ENCODE data around the gene GABRB2.

Gene GABRB2

GRCh38 chr5:161295721-161296250 lies 250.7 kb downstream of the GABRB2 start:
- H3K4me1 ChIP-seq (ENCODE audit: control extremely low read depth in 1 of 4, control insufficient read depth in 4 of 4, insufficient read depth in 4 of 4, low read length in 3 of 4): no peaks in the 10 kb centered on the region
- H3K27me3 ChIP-seq (replicated peaks in 2 of 5; ENCODE audit: control insufficient read depth in 4 of 5, insufficient read depth in 5 of 5, low read length in 4 of 5): no peaks in the 10 kb centered on the region
- H3K27ac ChIP-seq (ENCODE audit: insufficient read depth in 1 of 2, low read depth in 1 of 2, low read length in 2 of 2, poor library complexity in 1 of 2, severe bottlenecking in 2 of 2): no peak overlapping the region
- no peak for DNase-seq
- ChIA-PET CTCF (interaction anchor here (1.4 kb wide), 1 partner anchor 12 kb away, joined by 3 read pairs; no protein-coding TSS in a partner anchor), POLR2A (no interaction called here)
- H3K36me3 ChIP-seq (ENCODE audit: control insufficient read depth in 4 of 4, insufficient read depth in 4 of 4, low read length in 3 of 4): no peaks in the 10 kb centered on the region
- H3K9me3 ChIP-seq (ENCODE audit: control extremely low read depth in 1 of 5, control insufficient read depth in 4 of 5, insufficient read depth in 2 of 5, low read depth in 1 of 5, low read length in 4 of 5): peaks cover 0 to 3% (median 0%) of the 10 kb centered on the region in 5 experiments
- H3K4me3 ChIP-seq (ENCODE audit: control insufficient read depth in 1 of 7, extremely low read depth in 1 of 7, insufficient read depth in 4 of 7, low read depth in 2 of 7, low read length in 6 of 7): no peak overlapping the region

- DNase-seq: no peak
- Histone ChIP-seq H3K27ac (ENCODE audit: insufficient read depth in 1 of 2, low read depth in 1 of 2, low read length in 2 of 2, poor library complexity in 1 of 2, severe bottlenecking in 2 of 2) (no peak overlapping the region), H3K27me3 (replicated peaks in 2 of 5; ENCODE audit: control insufficient read depth in 4 of 5, insufficient read depth in 5 of 5, low read length in 4 of 5) (no peaks in the 10 kb centered on the region), H3K36me3 (ENCODE audit: control insufficient read depth in 4 of 4, insufficient read depth in 4 of 4, low read length in 3 of 4) (no peaks in the 10 kb centered on the region), H3K4me1 (ENCODE audit: control extremely low read depth in 1 of 4, control insufficient read depth in 4 of 4, insufficient read depth in 4 of 4, low read length in 3 of 4) (no peaks in the 10 kb centered on the region), H3K9me3 (ENCODE audit: control extremely low read depth in 1 of 5, control insufficient read depth in 4 of 5, insufficient read depth in 2 of 5, low read depth in 1 of 5, low read length in 4 of 5) (no peaks in the 10 kb centered on the region), H3K4me3 (ENCODE audit: control insufficient read depth in 1 of 7, extremely low read depth in 1 of 7, insufficient read depth in 4 of 7, low read depth in 2 of 7, low read length in 6 of 7) (no peak overlapping the region)
- 100% methylated on average over 1 of the region's 3 CpGs for WGBS (ENCODE audit: insufficient coverage)
- ChIA-PET CTCF (no interaction called here), POLR2A (no interaction called here)
Measured at GRCh38 chr5:161288071-161288470, 258.5 kb downstream of the GABRB2 start.

- ChIA-PET POLR2A (no interaction called here), CTCF (no interaction called here)
- no peaks in the 10 kb centered on the region for H3K9me3 ChIP-seq (ENCODE audit: control extremely low read depth in 1 of 5, control insufficient read depth in 4 of 5, insufficient read depth in 2 of 5, low read depth in 1 of 5, low read length in 4 of 5)
- 57% methylated on average over 1 of the region's 1 CpG for WGBS (ENCODE audit: insufficient coverage)
- no peak for DNase-seq
- no peaks in the 10 kb centered on the region for H3K36me3 ChIP-seq (ENCODE audit: control insufficient read depth in 4 of 4, insufficient read depth in 4 of 4, low read length in 3 of 4)
- no peak overlapping the region for H3K4me3 ChIP-seq (ENCODE audit: control insufficient read depth in 1 of 7, extremely low read depth in 1 of 7, insufficient read depth in 4 of 7, low read depth in 2 of 7, low read length in 6 of 7)
- no peaks in the 10 kb centered on the region for H3K4me1 ChIP-seq (ENCODE audit: control extremely low read depth in 1 of 4, control insufficient read depth in 4 of 4, insufficient read depth in 4 of 4, low read length in 3 of 4)
- no peak overlapping the region for H3K27ac ChIP-seq (ENCODE audit: insufficient read depth in 1 of 2, low read depth in 1 of 2, low read length in 2 of 2, poor library complexity in 1 of 2, severe bottlenecking in 2 of 2)
- H3K27me3 ChIP-seq (replicated peaks in 2 of 5; ENCODE audit: control insufficient read depth in 4 of 5, insufficient read depth in 5 of 5, low read length in 4 of 5): no peaks in the 10 kb centered on the region
Measured at GRCh38 chr5:161287436-161287835, 259.1 kb downstream of the GABRB2 start.

GRCh38 chr5:161286066-161286655 lies 260.4 kb downstream of the GABRB2 start:
- Histone ChIP-seq H3K4me3 (ENCODE audit: control insufficient read depth in 1 of 7, extremely low read depth in 1 of 7, insufficient read depth in 4 of 7, low read depth in 2 of 7, low read length in 6 of 7) (no peak overlapping the region), H3K36me3 (ENCODE audit: control insufficient read depth in 4 of 4, insufficient read depth in 4 of 4, low read length in 3 of 4) (no peaks in the 10 kb centered on the region), H3K4me1 (ENCODE audit: control extremely low read depth in 1 of 4, control insufficient read depth in 4 of 4, insufficient read depth in 4 of 4, low read length in 3 of 4) (no peaks in the 10 kb centered on the region), H3K27ac (ENCODE audit: insufficient read depth in 1 of 2, low read depth in 1 of 2, low read length in 2 of 2, poor library complexity in 1 of 2, severe bottlenecking in 2 of 2) (no peak overlapping the region), H3K9me3 (ENCODE audit: control extremely low read depth in 1 of 5, control insufficient read depth in 4 of 5, insufficient read depth in 2 of 5, low read depth in 1 of 5, low read length in 4 of 5) (no peaks in the 10 kb centered on the region), H3K27me3 (replicated peaks in 2 of 5; ENCODE audit: control insufficient read depth in 4 of 5, insufficient read depth in 5 of 5, low read length in 4 of 5) (no peaks in the 10 kb centered on the region)
- DNase-seq: no peak
- CTCF ChIA-PET: no interaction called here
- POLR2A ChIA-PET: no interaction called here
- 90% methylated on average over 2 of the region's 3 CpGs for WGBS (ENCODE audit: insufficient coverage)

GRCh38 chr5:161284445-161284844 lies 262.1 kb downstream of the GABRB2 start:
- no peak overlapping the region for H3K27ac ChIP-seq (ENCODE audit: insufficient read depth in 1 of 2, low read depth in 1 of 2, low read length in 2 of 2, poor library complexity in 1 of 2, severe bottlenecking in 2 of 2)
- H3K4me1 ChIP-seq (ENCODE audit: control extremely low read depth in 1 of 4, control insufficient read depth in 4 of 4, insufficient read depth in 4 of 4, low read length in 3 of 4): no peaks in the 10 kb centered on the region
- H3K27me3 ChIP-seq (replicated peaks in 2 of 5; ENCODE audit: control insufficient read depth in 4 of 5, insufficient read depth in 5 of 5, low read length in 4 of 5): no peaks in the 10 kb centered on the region
- H3K9me3 ChIP-seq (ENCODE audit: control extremely low read depth in 1 of 5, control insufficient read depth in 4 of 5, insufficient read depth in 2 of 5, low read depth in 1 of 5, low read length in 4 of 5): no peaks in the 10 kb centered on the region
- no peak overlapping the region for H3K4me3 ChIP-seq (ENCODE audit: control insufficient read depth in 1 of 7, extremely low read depth in 1 of 7, insufficient read depth in 4 of 7, low read depth in 2 of 7, low read length in 6 of 7)
- POLR2A ChIA-PET: no interaction called here
- CTCF ChIA-PET: interaction anchor here (1.2 kb wide), 1 partner anchor 11 kb away, joined by 3 read pairs; no protein-coding TSS in a partner anchor
- no peaks in the 10 kb centered on the region for H3K36me3 ChIP-seq (ENCODE audit: control insufficient read depth in 4 of 4, insufficient read depth in 4 of 4, low read length in 3 of 4)
- no peak for DNase-seq
- WGBS (ENCODE audit: insufficient coverage): 100% methylated on average over 1 of the region's 2 CpGs

- Histone ChIP-seq H3K4me1 (ENCODE audit: control extremely low read depth in 1 of 4, control insufficient read depth in 4 of 4, insufficient read depth in 4 of 4, low read length in 3 of 4) (no peaks in the 10 kb centered on the region), H3K27ac (ENCODE audit: insufficient read depth in 1 of 2, low read depth in 1 of 2, low read length in 2 of 2, poor library complexity in 1 of 2, severe bottlenecking in 2 of 2) (no peak overlapping the region), H3K27me3 (replicated peaks in 2 of 5; ENCODE audit: control insufficient read depth in 4 of 5, insufficient read depth in 5 of 5, low read length in 4 of 5) (no peaks in the 10 kb centered on the region), H3K9me3 (ENCODE audit: control extremely low read depth in 1 of 5, control insufficient read depth in 4 of 5, insufficient read depth in 2 of 5, low read depth in 1 of 5, low read length in 4 of 5) (no peaks in the 10 kb centered on the region), H3K36me3 (ENCODE audit: control insufficient read depth in 4 of 4, insufficient read depth in 4 of 4, low read length in 3 of 4) (no peaks in the 10 kb centered on the region), H3K4me3 (ENCODE audit: control insufficient read depth in 1 of 7, extremely low read depth in 1 of 7, insufficient read depth in 4 of 7, low read depth in 2 of 7, low read length in 6 of 7) (no peak overlapping the region)
- WGBS (ENCODE audit: insufficient coverage): no CpG with 5 or more reads among the region's 1 CpG
- ChIA-PET CTCF (interaction anchor here (1.2 kb wide), 1 partner anchor 12 kb away, joined by 3 read pairs; no protein-coding TSS in a partner anchor), POLR2A (no interaction called here)
- DNase-seq: no peak
Measured at GRCh38 chr5:161283296-161283695, 263.2 kb downstream of the GABRB2 start.

- no peaks in the 10 kb centered on the region for H3K9me3 ChIP-seq (ENCODE audit: control extremely low read depth in 1 of 5, control insufficient read depth in 4 of 5, insufficient read depth in 2 of 5, low read depth in 1 of 5, low read length in 4 of 5)
- ChIA-PET POLR2A (no interaction called here), CTCF (interaction anchor here (1.3 kb wide), 1 partner anchor 27 kb away, joined by 3 read pairs; no protein-coding TSS in a partner anchor)
- DNase-seq: no peak
- 100% methylated on average over 1 of the region's 4 CpGs for WGBS (ENCODE audit: insufficient coverage)
- no peaks in the 10 kb centered on the region for H3K4me1 ChIP-seq (ENCODE audit: control extremely low read depth in 1 of 4, control insufficient read depth in 4 of 4, insufficient read depth in 4 of 4, low read length in 3 of 4)
- no peak overlapping the region for H3K27ac ChIP-seq (ENCODE audit: insufficient read depth in 1 of 2, low read depth in 1 of 2, low read length in 2 of 2, poor library complexity in 1 of 2, severe bottlenecking in 2 of 2)
- H3K36me3 ChIP-seq (ENCODE audit: control insufficient read depth in 4 of 4, insufficient read depth in 4 of 4, low read length in 3 of 4): no peaks in the 10 kb centered on the region
- H3K27me3 ChIP-seq (replicated peaks in 2 of 5; ENCODE audit: control insufficient read depth in 4 of 5, insufficient read depth in 5 of 5, low read length in 4 of 5): no peaks in the 10 kb centered on the region
- H3K4me3 ChIP-seq (ENCODE audit: control insufficient read depth in 1 of 7, extremely low read depth in 1 of 7, insufficient read depth in 4 of 7, low read depth in 2 of 7, low read length in 6 of 7): no peak overlapping the region
Measured at GRCh38 chr5:161278739-161279660, 267.5 kb downstream of the GABRB2 start.

All from common myeloid progenitor, CD34-positive (primary cell).